A549 treated with dexamethasone at 1 μM for 4 hours (cell line): ENCODE measurements around the gene PTGR2. TPM values are rescaled to one million over a fixed set of nuclear protein-coding genes. Genes with fewer than 3 reads are reported as not detected.

Experiments used
- total RNA-seq: library from RNA; stranded (reverse); fragments of 200-300 nt; extraction: Qiagen RNA extraction; gene quantifications from 5 replicates; pipeline ENCODE4 v1.2.3, GENCODE V29; 2022

PTGR2 gene
- 7.3 to 9.9 TPM (median 8.3 TPM) in 5 replicates for total RNA-seq

GRCh38 chr14:73851567-73852382 is at the start of gene PTGR2:
Gene PTGR2, plus strand, starts transcription at chr14:73851831. Its CDS starts 7,032 bp downstream, at chr14:73858863.

GRCh38 chr14:73886449-73887317 is 35.1 kb downstream of the PTGR2 start, which contains the start of gene ZNF410:
Gene ZNF410, plus strand, starts transcription at chr14:73886859. Its CDS starts 5,317 bp downstream, at chr14:73892176.

Other genes with a start within 250 kb of the PTGR2 start
- not detected in 5 replicates for gene ACOT6, start 239.3 kb upstream of the PTGR2 start, total RNA-seq
- 8.6 to 11.6 TPM (median 11.1 TPM) in 5 replicates for gene DNAL1, start 206.8 kb upstream of the PTGR2 start, total RNA-seq
- gene PNMA1, start 137.4 kb upstream of the PTGR2 start, total RNA-seq = 57.7 to 64.9 TPM (median 61.1 TPM) in 5 replicates
- 43.5 to 52.3 TPM (median 44.7 TPM) in 5 replicates for gene ZNF410, start 35.0 kb downstream of the PTGR2 start, total RNA-seq
- 1.3 to 1.9 TPM (median 1.7 TPM) in 5 replicates for gene FAM161B, start 98.3 kb downstream of the PTGR2 start, total RNA-seq
- gene COQ6, start 98.5 kb downstream of the PTGR2 start, total RNA-seq = 22.1 to 26.4 TPM (median 23.9 TPM) in 5 replicates
- gene ENTPD5, start 167.5 kb downstream of the PTGR2 start, total RNA-seq = 5.3 to 8.1 TPM (median 6.8 TPM) in 5 replicates
- 2.6 to 5.5 TPM (median 3.2 TPM) in 5 replicates for gene BBOF1, start 167.5 kb downstream of the PTGR2 start, total RNA-seq
- 1.9 to 3.3 TPM (median 3.0 TPM) in 5 replicates for gene ALDH6A1, start 232.6 kb downstream of the PTGR2 start, total RNA-seq
- 3.5 to 7.0 TPM (median 4.5 TPM) in 5 replicates for gene LIN52, start 233.1 kb downstream of the PTGR2 start, total RNA-seq